ENCODE data around the gene LPIN1. TPM values are rescaled to one million over a fixed set of nuclear protein-coding genes. Genes with fewer than 3 reads are reported as not detected.
A peak's percentile ranks its signal among the peaks of the same experiment; 100 is the strongest.

The LPIN1 gene
- total RNA-seq, 1 experiment from 2014 or later, result 4.4 TPM

- H3K27ac ChIP-seq (ENCODE audit: insufficient read length, low read depth, low read length), result no peak overlapping the region
- peak overlapping the region in 1 of 3 experiments; percentile 59; a peak in 2 of 7 replicates for H3K27ac Mint-ChIP-seq
- no peak overlapping the region for H2AFZ ChIP-seq (ENCODE audit: low read length)
Measured at GRCh38 chr2:11697103-11697871, 49.1 kb upstream of the LPIN1 start.

More at GRCh38 chr2:11697103-11697871, 49.1 kb upstream of the LPIN1 start:
- Histone ChIP-seq H2BK120ac (ENCODE audit: low read depth, low read length, poor library complexity, severe bottlenecking) (no peak overlapping the region), H3K23me2 (ENCODE audit: insufficient read length, low read depth, low read length, poor library complexity, severe bottlenecking) (no peaks in the 10 kb centered on the region), H4K91ac (ENCODE audit: insufficient read length, low read depth, low read length) (no peak overlapping the region), H2AK5ac (ENCODE audit: insufficient read length, low read length) (no peak overlapping the region), H2BK20ac (ENCODE audit: low read depth, low read length, poor library complexity, severe bottlenecking) (no peak overlapping the region), H3K4me1 (ENCODE audit: insufficient read depth, low read length) (no peaks in the 10 kb centered on the region), H4K5ac (ENCODE audit: insufficient read length, low read depth, low read length) (no peak overlapping the region), H3K18ac (ENCODE audit: insufficient read length, low read depth, low read length) (no peak overlapping the region), H3K79me2 (ENCODE audit: insufficient read depth, low read length) (no peaks in the 10 kb centered on the region), H3T11ph (ENCODE audit: low read length) (no peak overlapping the region), H3K9ac (ENCODE audit: extremely low read depth, insufficient read length, low read length) (no peak overlapping the region), H3K27me3 (ENCODE audit: insufficient read depth, low read length) (no peaks in the 10 kb centered on the region), H3K9me3 (ENCODE audit: control insufficient read depth, low read depth, low read length) (no peaks in the 10 kb centered on the region), H3K23ac (ENCODE audit: insufficient read length, low read depth, low read length) (no peak overlapping the region), H3K79me1 (ENCODE audit: insufficient read depth, low read depth, low read length, poor library complexity, severe bottlenecking) (no peaks in the 10 kb centered on the region), H2BK12ac (ENCODE audit: insufficient read length, low read depth, low read length) (no peak overlapping the region), H4K20me1 (ENCODE audit: control insufficient read depth, insufficient read depth, insufficient read length) (no peaks in the 10 kb centered on the region), H4K8ac (replicated peaks; ENCODE audit: insufficient read length, low read depth, low read length) (no peak overlapping the region), H3K4me2 (ENCODE audit: insufficient read depth, insufficient read length, low read length) (no peak overlapping the region), H2BK15ac (ENCODE audit: low read depth, low read length) (no peak overlapping the region), H3K4ac (ENCODE audit: low read depth, low read length) (no peak overlapping the region), H3K56ac (ENCODE audit: insufficient read length, low read depth, low read length) (no peak overlapping the region), H3K14ac (ENCODE audit: insufficient read depth, low read length) (no peak overlapping the region; the same call in 1 of the 2 replicates), H2BK5ac (ENCODE audit: insufficient read length, low read length) (no peak overlapping the region)
- WGBS (ENCODE audit: extremely low coverage, insufficient read length, low lambda C conversion rate), result no CpG with 5 or more reads among the region's 16 CpGs
- no peak for DNase-seq
- Mint-ChIP-seq H3K4me3 (no peak overlapping the region), H3K4me1 (no peaks in the 10 kb centered on the region; a peak in 1 of 4 replicates), H3K27me3 (ENCODE audit: low read depth) (no peaks in the 10 kb centered on the region), H3K36me3 (ENCODE audit: insufficient read depth in 1 of 3, low read depth in 3 of 3) (no peaks in the 10 kb centered on the region), H3K9me3 (no peaks in the 10 kb centered on the region)
- TF ChIP-seq CTCF (conservative IDR thresholded peaks at IDR 0.05), result no peak

All from H9 (cell line).